Activated CD8-positive, alpha-beta T cell treated with anti-CD3 and anti-CD28 coated beads for 36 hours (primary cell): ENCODE results near the gene GOLGA5. TPM values are rescaled to one million over a fixed set of nuclear protein-coding genes. Genes with fewer than 3 reads are reported as not detected.
A peak's percentile ranks its signal among the peaks of the same experiment; 100 is the strongest.
"Not testable (repeated sequence)": the region's sequence is repeated elsewhere in the genome, so short reads cannot be mapped to it uniquely, and the experiment has no call there.

ENCODE experiments used
- ATAC-seq: fragments of 200-7000 bp; cut with Tn5 transposase; one replicate; pipeline ENCODE4 v1.10.0; 2021; ENCODE audit warnings: mild to moderate bottlenecking, moderate library complexity
- CTCF ChIA-PET: fragments of 350-600 bp; sonication (Branson Sonifier 250); formaldehyde crosslinking; loops from one replicate; lab custom pipeline; 2021; ENCODE audit warnings: antibody characterized with exemption; lab: Charles Lee
- POLR2A ChIA-PET: fragments of 350-600 bp; sonication (Branson Sonifier 250); formaldehyde crosslinking; loops from one replicate; lab custom pipeline; 2021; ENCODE audit warnings: antibody characterized with exemption; lab: Charles Lee
- DNase-seq: peaks from one replicate; pipeline ENCODE4 v3.0.0-alpha.2; 2020
- H3K27ac Mint-ChIP-seq: one replicate; pipeline ENCODE4 v1.8.0; 2021; ENCODE audit warnings: mild to moderate bottlenecking, mixed read lengths
- H3K27me3 Mint-ChIP-seq: one replicate; pipeline ENCODE4 v1.8.0; 2021; ENCODE audit warnings: mixed read lengths
- H3K36me3 Mint-ChIP-seq: one replicate; pipeline ENCODE4 v1.8.0; 2021; ENCODE audit warnings: low read depth, mixed read lengths
- H3K4me1 Mint-ChIP-seq: one replicate; pipeline ENCODE4 v1.8.0; 2021; ENCODE audit warnings: low read depth, mixed read lengths
- H3K4me3 Mint-ChIP-seq: one replicate; pipeline ENCODE4 v1.8.0; 2021; ENCODE audit warnings: mild to moderate bottlenecking, moderate library complexity, mixed read lengths
- H3K9me3 Mint-ChIP-seq: one replicate; pipeline ENCODE4 v1.8.0; 2021; ENCODE audit warnings: mixed read lengths
- CTCF ChIP-seq: fragments of 200-600 bp; IDR thresholded peaks from one replicate; pipeline ENCODE4 v1.8.0; 2022; ENCODE audit warnings: antibody characterized with exemption, mild to moderate bottlenecking
- intact Hi-C: fragments of 100-400 bp; cut with micrococcal nuclease; formaldehyde crosslinking; loops from one replicate; pipeline ENCODE4 v1.10.0; 2022
- total RNA-seq, 2 experiments: library from RNA; stranded (reverse); gene quantifications; one replicate each; pipeline ENCODE4 v1.2.3, GENCODE V29; 2021

The GOLGA5 gene
- total RNA-seq, 2 experiments from 2014 or later = 12.9 to 13.3 TPM

- TF ChIP-seq CTCF = no peak
- H3K27ac Mint-ChIP-seq = no peak overlapping the region
- peaks cover 24% of the 10 kb centered on the region for H3K4me1 Mint-ChIP-seq
- H3K36me3 Mint-ChIP-seq = no peaks in the 10 kb centered on the region
- POLR2A ChIA-PET = interaction anchor here (0.6 kb wide), 1 partner anchor 41 kb away, joined by 4 read pairs; no protein-coding TSS in a partner anchor
- no peak for DNase-seq
- CTCF ChIA-PET = no interaction called here
- no peaks in the 10 kb centered on the region for H3K9me3 Mint-ChIP-seq
- intact Hi-C loops = no loop called here
- no peak for ATAC-seq
- no peak overlapping the region for H3K4me3 Mint-ChIP-seq
- H3K27me3 Mint-ChIP-seq = peaks cover 10% of the 10 kb centered on the region
Observed at GRCh38 chr14:92756446-92756845, 37.7 kb upstream of the GOLGA5 start.

- Mint-ChIP-seq H3K4me1 (peaks cover 24% of the 10 kb centered on the region), H3K9me3 (no peaks in the 10 kb centered on the region), H3K4me3 (no peak overlapping the region), H3K36me3 (no peaks in the 10 kb centered on the region), H3K27ac (peak overlapping the region; percentile 76), H3K27me3 (peaks cover 17% of the 10 kb centered on the region)
- peak; percentile 70 for DNase-seq
- ChIA-PET CTCF (no interaction called here), POLR2A (interaction anchor here (0.8 to 1.0 kb wide), 2 partner anchors 10 to 638 kb away, joined by 3 read pairs; partner anchors contain the start of genes CPSF2 and NDUFB1)
- intact Hi-C loops = no loop called here
- no peak for TF ChIP-seq CTCF
- peak; percentile 65 for ATAC-seq
Observed at GRCh38 chr14:92759300-92759678, 34.8 kb upstream of the GOLGA5 start.

- CTCF ChIA-PET = no interaction called here
- Mint-ChIP-seq H3K4me1 (peaks cover 24% of the 10 kb centered on the region), H3K27me3 (peaks cover 17% of the 10 kb centered on the region), H3K27ac (peak overlapping the region; percentile 76), H3K36me3 (no peaks in the 10 kb centered on the region), H3K4me3 (no peak overlapping the region), H3K9me3 (no peaks in the 10 kb centered on the region)
- peak; percentile 79 for ATAC-seq
- POLR2A ChIA-PET = interaction anchor here (0.8 to 1.0 kb wide), 2 partner anchors 10 to 638 kb away, joined by 3 read pairs; partner anchors contain the start of genes CPSF2 and NDUFB1
- intact Hi-C loops = no loop called here
- TF ChIP-seq CTCF = no peak
- DNase-seq = peak; percentile 74
Observed at GRCh38 chr14:92759679-92760523, 34.2 kb upstream of the GOLGA5 start.

- no peak for TF ChIP-seq CTCF
- no peak for ATAC-seq
- Mint-ChIP-seq H3K9me3 (no peaks in the 10 kb centered on the region), H3K27me3 (peaks cover 19% of the 10 kb centered on the region), H3K4me1 (peaks cover 24% of the 10 kb centered on the region), H3K36me3 (no peaks in the 10 kb centered on the region), H3K4me3 (no peak overlapping the region), H3K27ac (peak overlapping the region; percentile 76)
- ChIA-PET POLR2A (no interaction called here), CTCF (no interaction called here)
- DNase-seq = no peak
- intact Hi-C loops = no loop called here
Observed at GRCh38 chr14:92760524-92760805, 33.6 kb upstream of the GOLGA5 start.

GRCh38 chr14:92763666-92764631, 30.2 kb upstream of the GOLGA5 start:
- H3K9me3 Mint-ChIP-seq, DNase-seq, intact Hi-C loops, H3K36me3 Mint-ChIP-seq, H3K4me3 Mint-ChIP-seq, ATAC-seq, H3K27ac Mint-ChIP-seq, POLR2A ChIA-PET: not testable (repeated sequence)
- CTCF ChIA-PET = interaction anchor here (0.7 kb wide), 1 partner anchor 49 kb away, joined by 3 read pairs; no protein-coding TSS in a partner anchor
- Mint-ChIP-seq H3K4me1 (peaks cover 39% of the 10 kb centered on the region), H3K27me3 (peaks cover 25% of the 10 kb centered on the region)

- H3K27ac Mint-ChIP-seq = not testable (repeated sequence)
- intact Hi-C loops = loop anchor here (5.0 kb wide), 1 partner anchor 36 kb away; no protein-coding TSS in a partner anchor
- POLR2A ChIA-PET = interaction anchor here (0.6 to 1.7 kb wide), 3 partner anchors 8 to 34 kb away, joined by 3 to 5 read pairs (median 5); no protein-coding TSS in a partner anchor
Observed at GRCh38 chr14:92768236-92768635, 25.9 kb upstream of the GOLGA5 start.

More at GRCh38 chr14:92768236-92768635, 25.9 kb upstream of the GOLGA5 start:
- H3K4me3 Mint-ChIP-seq, H3K9me3 Mint-ChIP-seq, H3K36me3 Mint-ChIP-seq: not testable (repeated sequence)
- Mint-ChIP-seq H3K4me1 (peaks cover 18% of the 10 kb centered on the region), H3K27me3 (peaks cover 12% of the 10 kb centered on the region)
- DNase-seq (peak; percentile 77), ATAC-seq (peak; percentile 95)
- CTCF ChIA-PET = interaction anchor here (1.4 kb wide), 1 partner anchor 15 kb away, joined by 3 read pairs; no protein-coding TSS in a partner anchor
